Measurements from ENCODE around the gene LMX1B. TPM values are rescaled to one million over a fixed set of nuclear protein-coding genes. Genes with fewer than 3 reads are reported as not detected.
"Not testable (repeated sequence)": the region's sequence is repeated elsewhere in the genome, so short reads cannot be mapped to it uniquely, and the experiment has no call there.

LMX1B gene
- total RNA-seq, 4 donors from 2014 or later, result 3.2 to 6.9 (median 4.6) TPM

DNA sequence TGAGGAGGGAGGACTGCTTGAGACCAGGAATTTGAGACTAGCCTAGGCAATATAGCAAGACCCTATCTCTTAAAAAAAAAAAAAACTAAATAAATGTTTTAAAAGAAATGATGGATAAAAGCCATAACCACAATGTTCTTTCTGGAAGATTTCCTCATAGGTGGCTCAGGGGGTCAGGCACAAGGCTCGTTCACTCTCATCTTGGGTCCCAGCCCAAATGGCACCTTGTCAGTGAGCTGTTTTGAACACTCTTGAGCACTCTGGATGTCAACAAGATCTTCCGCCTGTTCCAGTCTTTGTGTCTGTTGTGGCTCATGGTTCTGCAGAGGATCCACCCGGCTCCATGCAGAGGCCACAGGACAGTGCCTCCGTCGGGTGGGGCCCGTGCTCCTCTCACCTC, 35.7 kb upstream of the LMX1B start:
- 67 to 74% methylated on average over 6 of the region's 6 CpGs for WGBS, 2 donors
- TF ChIP-seq, protein P1, sequence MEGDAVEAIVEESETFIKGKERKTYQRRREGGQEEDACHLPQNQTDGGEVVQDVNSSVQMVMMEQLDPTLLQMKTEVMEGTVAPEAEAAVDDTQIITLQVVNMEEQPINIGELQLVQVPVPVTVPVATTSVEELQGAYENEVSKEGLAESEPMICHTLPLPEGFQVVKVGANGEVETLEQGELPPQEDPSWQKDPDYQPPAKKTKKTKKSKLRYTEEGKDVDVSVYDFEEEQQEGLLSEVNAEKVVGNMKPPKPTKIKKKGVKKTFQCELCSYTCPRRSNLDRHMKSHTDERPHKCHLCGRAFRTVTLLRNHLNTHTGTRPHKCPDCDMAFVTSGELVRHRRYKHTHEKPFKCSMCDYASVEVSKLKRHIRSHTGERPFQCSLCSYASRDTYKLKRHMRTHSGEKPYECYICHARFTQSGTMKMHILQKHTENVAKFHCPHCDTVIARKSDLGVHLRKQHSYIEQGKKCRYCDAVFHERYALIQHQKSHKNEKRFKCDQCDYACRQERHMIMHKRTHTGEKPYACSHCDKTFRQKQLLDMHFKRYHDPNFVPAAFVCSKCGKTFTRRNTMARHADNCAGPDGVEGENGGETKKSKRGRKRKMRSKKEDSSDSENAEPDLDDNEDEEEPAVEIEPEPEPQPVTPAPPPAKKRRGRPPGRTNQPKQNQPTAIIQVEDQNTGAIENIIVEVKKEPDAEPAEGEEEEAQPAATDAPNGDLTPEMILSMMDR (IDR thresholded peaks at IDR 0.05), result no peak
- no peak for TF ChIP-seq POLR2A (IDR thresholded peaks at IDR 0.05)
- intact Hi-C loops (cut with DNase I; ENCODE audit: low total_unique reads), result no loop called here
- no peak for DNase-seq (ENCODE audit: low spot score in 2 of 2)
- no peak overlapping the region for H3K4me3 ChIP-seq (ENCODE audit: low read depth, poor library complexity, severe bottlenecking)

DNA sequence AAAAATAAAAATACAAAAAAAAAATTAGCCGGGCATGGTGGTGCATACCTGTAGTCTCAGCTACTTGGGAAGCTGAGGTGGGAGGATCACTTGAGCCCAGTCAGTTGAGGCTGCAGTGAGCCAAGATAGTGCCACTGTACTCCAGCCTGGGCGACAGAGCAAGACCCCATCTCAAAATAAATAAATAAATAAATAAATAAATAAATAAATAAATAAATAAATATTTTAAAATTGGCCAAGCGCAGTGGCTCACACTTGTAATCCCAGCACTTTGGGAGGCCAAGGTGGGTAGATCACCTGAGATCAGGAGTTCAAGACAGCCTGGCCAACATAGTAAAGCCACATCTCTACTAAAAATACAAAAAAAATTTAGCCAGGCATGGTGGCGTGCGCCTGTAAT, 33.4 kb upstream of the LMX1B start:
- intact Hi-C loops (cut with DNase I; ENCODE audit: low total_unique reads); H3K4me3 ChIP-seq (ENCODE audit: low read depth, poor library complexity, severe bottlenecking); DNase-seq (ENCODE audit: low spot score in 2 of 2): not testable (repeated sequence)
- WGBS, 2 donors, result 77 to 80% methylated on average over 5 of the region's 5 CpGs

DNA sequence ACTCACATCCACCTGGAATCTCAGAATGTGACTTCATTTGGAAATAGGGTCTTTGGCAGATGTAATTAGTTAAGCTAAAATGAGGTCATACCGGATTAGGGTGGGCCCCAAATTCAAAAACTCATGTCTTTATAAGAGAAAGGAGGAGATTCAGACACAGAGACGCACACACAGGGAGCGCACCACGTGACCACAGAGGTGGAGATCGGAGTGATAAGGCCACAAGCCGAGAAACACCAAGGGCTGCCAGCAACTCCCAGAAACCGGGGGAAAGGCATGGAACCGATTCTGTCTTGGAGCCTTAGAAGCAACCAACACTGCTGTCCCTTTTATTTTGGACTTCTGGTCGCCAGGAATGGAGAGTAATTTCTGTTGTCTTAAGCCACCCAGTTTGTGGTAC, 31.8 kb upstream of the LMX1B start:
- DNase-seq (ENCODE audit: low spot score in 2 of 2), result peak in 1 of 2 donors; percentile 80
- intact Hi-C loops (cut with DNase I; ENCODE audit: low total_unique reads), result no loop called here
- TF ChIP-seq, protein P1 (IDR thresholded peaks at IDR 0.05), result no peak
- no peak for TF ChIP-seq POLR2A (IDR thresholded peaks at IDR 0.05)
- no peak overlapping the region for H3K4me3 ChIP-seq (ENCODE audit: low read depth, poor library complexity, severe bottlenecking)
- WGBS, 2 donors, result 40 to 51% methylated on average over 9 of the region's 9 CpGs

DNA sequence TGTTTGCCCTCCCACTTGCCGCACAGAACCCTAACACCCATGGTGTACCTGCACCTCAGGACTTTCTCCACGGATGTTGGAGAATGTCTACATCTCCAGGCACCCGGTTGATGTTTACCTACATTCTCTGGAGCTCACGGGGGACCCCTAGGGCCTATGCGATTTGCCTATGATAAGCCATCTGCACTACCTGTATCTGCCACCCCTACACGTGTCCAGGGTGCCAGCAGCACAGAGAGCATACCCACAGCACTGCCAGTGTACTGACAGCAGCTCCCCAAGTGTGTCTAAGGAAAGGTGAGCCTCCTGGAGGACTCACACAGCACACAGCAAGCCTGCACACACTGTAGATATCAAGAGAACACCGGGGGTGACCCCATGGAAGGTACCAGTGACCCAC, 31.3 kb upstream of the LMX1B start:
- H3K4me3 ChIP-seq (ENCODE audit: low read depth, poor library complexity, severe bottlenecking), result no peak overlapping the region
- WGBS, 2 donors, result 68 to 83% methylated on average over 7 of the region's 7 CpGs
- intact Hi-C loops (cut with DNase I; ENCODE audit: low total_unique reads), result no loop called here
- TF ChIP-seq POLR2A (IDR thresholded peaks at IDR 0.05), result no peak
- TF ChIP-seq, protein P1 (IDR thresholded peaks at IDR 0.05), result no peak
- peak in 1 of 2 donors; percentile 72 for DNase-seq (ENCODE audit: low spot score in 2 of 2)

DNA sequence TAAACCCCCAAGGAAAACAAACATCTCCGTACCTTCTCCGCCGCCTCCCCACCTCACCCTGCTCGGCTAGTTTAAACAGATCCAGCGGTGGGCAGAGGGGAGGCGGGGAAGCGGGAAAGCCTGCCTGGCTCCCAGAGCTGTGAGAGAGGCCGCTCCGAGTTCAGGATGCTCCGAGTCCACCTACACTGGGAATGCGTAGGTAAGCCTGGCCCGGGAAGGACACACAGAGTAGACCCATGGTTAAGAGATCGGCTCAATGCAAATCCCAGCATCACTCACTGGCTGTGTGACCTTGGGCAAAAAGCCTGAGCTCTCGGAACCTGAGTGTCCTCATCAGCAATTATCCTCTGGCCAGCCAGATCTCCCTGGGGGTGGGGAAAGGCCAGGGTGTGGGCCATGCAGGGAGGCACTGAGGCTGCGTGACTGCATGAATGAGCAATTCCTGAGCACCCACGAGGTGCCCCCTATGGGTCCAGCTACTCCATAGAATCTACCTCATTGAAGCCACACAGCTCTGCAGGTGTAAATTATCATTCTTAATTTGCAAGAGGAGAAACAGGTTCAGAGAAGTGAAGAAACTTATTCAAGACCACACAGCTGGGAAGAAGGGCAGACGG, 30.5 kb upstream of the LMX1B start:
- intact Hi-C loops (cut with DNase I; ENCODE audit: low total_unique reads), result no loop called here
- peak in 1 of 2 donors; percentile 79 for DNase-seq (ENCODE audit: low spot score in 2 of 2)
- 58 to 62% methylated on average over 17 of the region's 17 CpGs for WGBS, 2 donors
- no peak overlapping the region for H3K4me3 ChIP-seq (ENCODE audit: low read depth, poor library complexity, severe bottlenecking)
- no peak for TF ChIP-seq POLR2A (IDR thresholded peaks at IDR 0.05)
- TF ChIP-seq, protein P1 (IDR thresholded peaks at IDR 0.05), result no peak

DNA sequence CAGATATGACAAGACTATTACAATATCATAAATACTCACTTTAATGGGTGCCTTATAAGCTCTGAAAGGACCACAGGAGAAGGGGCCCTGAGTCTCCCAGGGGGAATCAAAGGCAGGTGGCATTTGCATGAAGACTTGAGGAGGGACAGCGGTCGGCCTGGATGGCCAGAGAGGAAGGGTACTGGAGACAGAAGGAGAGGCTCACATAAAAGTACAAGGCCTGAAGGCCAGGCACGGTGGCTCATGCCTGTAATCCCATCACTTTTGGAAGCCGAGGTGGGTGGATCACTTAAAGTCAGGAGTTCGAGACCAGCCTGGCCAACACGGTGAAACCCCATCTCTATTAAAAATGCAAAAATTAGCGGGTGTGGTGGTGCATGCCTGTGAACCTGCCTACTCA, 29.1 kb upstream of the LMX1B start:
- WGBS, 2 donors, result 91 to 99% methylated on average over 7 of the region's 7 CpGs
- TF ChIP-seq, protein P1 (IDR thresholded peaks at IDR 0.05), result no peak
- TF ChIP-seq POLR2A (IDR thresholded peaks at IDR 0.05), result no peak
- no peak overlapping the region for H3K4me3 ChIP-seq (ENCODE audit: low read depth, poor library complexity, severe bottlenecking)
- intact Hi-C loops (cut with DNase I; ENCODE audit: low total_unique reads), result no loop called here
- peak in 1 of 2 donors; percentile 78 for DNase-seq (ENCODE audit: low spot score in 2 of 2)

All from lower leg skin (tissue), 4 donors.